ENCODE measurements around the gene LRRC59.

- no peak for TF ChIP-seq CTCF (IDR thresholded peaks at IDR 0.05; ENCODE audit: insufficient read depth, low read depth, low read length)
- no peak for TF ChIP-seq EZH2 (IDR thresholded peaks at IDR 0.05; ENCODE audit: insufficient read depth, low read length)
Observed at GRCh38 chr17:50355336-50355700, 42.0 kb downstream of the LRRC59 start.
